DMS79 (cell line): ENCODE data around the gene PDE1A.
A peak's percentile ranks its signal among the peaks of the same experiment; 100 is the strongest.
"Not testable (repeated sequence)": the region's sequence is repeated elsewhere in the genome, so short reads cannot be mapped to it uniquely, and the experiment has no call there.

Experiments
- DNase-seq: peaks from one replicate; lab custom pipeline; 2025; lab: John Stamatoyannopoulos, UW

PDE1A gene

GRCh38 chr2:182358601-182359000 lies 68.2 kb downstream of the PDE1A start:
- no peak for DNase-seq

- DNase-seq: no peak
Observed at GRCh38 chr2:182355815-182356214, 71.0 kb downstream of the PDE1A start.

GRCh38 chr2:182351427-182351826 lies 75.4 kb downstream of the PDE1A start:
- DNase-seq: no peak

GRCh38 chr2:182349268-182349667 lies 77.6 kb downstream of the PDE1A start:
- DNase-seq: no peak

- DNase-seq: no peak
Observed at GRCh38 chr2:182345384-182345783, 81.5 kb downstream of the PDE1A start.

- no peak for DNase-seq
Observed at GRCh38 chr2:182330451-182331305, 96.2 kb downstream of the PDE1A start.

- DNase-seq: no peak
Observed at GRCh38 chr2:182324665-182325064, 102.2 kb downstream of the PDE1A start.

- no peak for DNase-seq
Observed at GRCh38 chr2:182321096-182321495, 105.7 kb downstream of the PDE1A start.

- no peak for DNase-seq
Observed at GRCh38 chr2:182319556-182320505, 107.0 kb downstream of the PDE1A start.

- DNase-seq: no peak
Observed at GRCh38 chr2:182318466-182319220, 108.2 kb downstream of the PDE1A start.

- no peak for DNase-seq
Observed at GRCh38 chr2:182316950-182317349, 109.9 kb downstream of the PDE1A start.

- no peak for DNase-seq
Observed at GRCh38 chr2:182302972-182303371, 123.9 kb downstream of the PDE1A start.

- no peak for DNase-seq
Observed at GRCh38 chr2:182302174-182302573, 124.7 kb downstream of the PDE1A start.

GRCh38 chr2:182301093-182301492 lies 125.7 kb downstream of the PDE1A start:
- no peak for DNase-seq

- DNase-seq: peak; percentile 70
Observed at GRCh38 chr2:182300608-182301007, 126.2 kb downstream of the PDE1A start.

- no peak for DNase-seq
Observed at GRCh38 chr2:182299632-182300031, 127.2 kb downstream of the PDE1A start.

GRCh38 chr2:182298456-182298855 lies 128.4 kb downstream of the PDE1A start:
- no peak for DNase-seq

- DNase-seq: no peak
Observed at GRCh38 chr2:182291296-182291695, 135.5 kb downstream of the PDE1A start.

- no peak for DNase-seq
Observed at GRCh38 chr2:182283512-182283911, 143.3 kb downstream of the PDE1A start.

- DNase-seq: no peak
Observed at GRCh38 chr2:182281276-182281675, 145.6 kb downstream of the PDE1A start.

- DNase-seq: no peak
Observed at GRCh38 chr2:182280118-182280517, 146.7 kb downstream of the PDE1A start.

- DNase-seq: not testable (repeated sequence)
Observed at GRCh38 chr2:182276662-182277061, 150.2 kb downstream of the PDE1A start.
